Tibial nerve (tissue), 4 donors: Measurements from ENCODE around the gene SGPP2.

ENCODE experiments used
- EP300 ChIP-seq, 2 donors: sonication (generic); formaldehyde crosslinking; IDR thresholded peaks; one replicate each; pipeline ENCODE4 v1.6.1; 2017; ENCODE audit warnings: antibody characterized with exemption in 2 of 2, mild to moderate bottlenecking in 1 of 2
- POLR2A ChIP-seq, 2 donors: fragments of 450-650 bp; IDR thresholded peaks; one replicate each; pipeline ENCODE4 v1.6.1; 2017; ENCODE audit warnings: antibody characterized with exemption in 2 of 2, mild to moderate bottlenecking in 2 of 2, moderate library complexity in 2 of 2
- TF ChIP-seq, protein P1 (sequence below), 5 experiments: fragments of 200-600 bp in 3 of 5; fragments of 450-650 bp in 2 of 5; sonication (generic) in 3 of 5; IDR thresholded peaks; one replicate each; pipeline ENCODE4 v1.5.1; 2016 to 2019; ENCODE audit warnings: antibody characterized with exemption in 5 of 5, mild to moderate bottlenecking in 3 of 5, moderate library complexity in 2 of 5

GRCh38 chr2:222436040-222436413 lies 11.7 kb downstream of the SGPP2 start:
- TF ChIP-seq, protein P1, sequence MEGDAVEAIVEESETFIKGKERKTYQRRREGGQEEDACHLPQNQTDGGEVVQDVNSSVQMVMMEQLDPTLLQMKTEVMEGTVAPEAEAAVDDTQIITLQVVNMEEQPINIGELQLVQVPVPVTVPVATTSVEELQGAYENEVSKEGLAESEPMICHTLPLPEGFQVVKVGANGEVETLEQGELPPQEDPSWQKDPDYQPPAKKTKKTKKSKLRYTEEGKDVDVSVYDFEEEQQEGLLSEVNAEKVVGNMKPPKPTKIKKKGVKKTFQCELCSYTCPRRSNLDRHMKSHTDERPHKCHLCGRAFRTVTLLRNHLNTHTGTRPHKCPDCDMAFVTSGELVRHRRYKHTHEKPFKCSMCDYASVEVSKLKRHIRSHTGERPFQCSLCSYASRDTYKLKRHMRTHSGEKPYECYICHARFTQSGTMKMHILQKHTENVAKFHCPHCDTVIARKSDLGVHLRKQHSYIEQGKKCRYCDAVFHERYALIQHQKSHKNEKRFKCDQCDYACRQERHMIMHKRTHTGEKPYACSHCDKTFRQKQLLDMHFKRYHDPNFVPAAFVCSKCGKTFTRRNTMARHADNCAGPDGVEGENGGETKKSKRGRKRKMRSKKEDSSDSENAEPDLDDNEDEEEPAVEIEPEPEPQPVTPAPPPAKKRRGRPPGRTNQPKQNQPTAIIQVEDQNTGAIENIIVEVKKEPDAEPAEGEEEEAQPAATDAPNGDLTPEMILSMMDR (IDR thresholded peaks at IDR 0.05) = no peak
- TF ChIP-seq POLR2A (IDR thresholded peaks at IDR 0.05) = no peak
- TF ChIP-seq EP300 (IDR thresholded peaks at IDR 0.05) = no peak
